Kidney capillary endothelial cell (primary cell): ENCODE results near the gene LCTL.

Experiments used
- DNase-seq: peaks from one replicate; pipeline ENCODE4 v3.0.0-alpha.2; 2018; ENCODE audit warnings: low spot score

LCTL gene, protein sequence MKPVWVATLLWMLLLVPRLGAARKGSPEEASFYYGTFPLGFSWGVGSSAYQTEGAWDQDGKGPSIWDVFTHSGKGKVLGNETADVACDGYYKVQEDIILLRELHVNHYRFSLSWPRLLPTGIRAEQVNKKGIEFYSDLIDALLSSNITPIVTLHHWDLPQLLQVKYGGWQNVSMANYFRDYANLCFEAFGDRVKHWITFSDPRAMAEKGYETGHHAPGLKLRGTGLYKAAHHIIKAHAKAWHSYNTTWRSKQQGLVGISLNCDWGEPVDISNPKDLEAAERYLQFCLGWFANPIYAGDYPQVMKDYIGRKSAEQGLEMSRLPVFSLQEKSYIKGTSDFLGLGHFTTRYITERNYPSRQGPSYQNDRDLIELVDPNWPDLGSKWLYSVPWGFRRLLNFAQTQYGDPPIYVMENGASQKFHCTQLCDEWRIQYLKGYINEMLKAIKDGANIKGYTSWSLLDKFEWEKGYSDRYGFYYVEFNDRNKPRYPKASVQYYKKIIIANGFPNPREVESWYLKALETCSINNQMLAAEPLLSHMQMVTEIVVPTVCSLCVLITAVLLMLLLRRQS

DNA sequence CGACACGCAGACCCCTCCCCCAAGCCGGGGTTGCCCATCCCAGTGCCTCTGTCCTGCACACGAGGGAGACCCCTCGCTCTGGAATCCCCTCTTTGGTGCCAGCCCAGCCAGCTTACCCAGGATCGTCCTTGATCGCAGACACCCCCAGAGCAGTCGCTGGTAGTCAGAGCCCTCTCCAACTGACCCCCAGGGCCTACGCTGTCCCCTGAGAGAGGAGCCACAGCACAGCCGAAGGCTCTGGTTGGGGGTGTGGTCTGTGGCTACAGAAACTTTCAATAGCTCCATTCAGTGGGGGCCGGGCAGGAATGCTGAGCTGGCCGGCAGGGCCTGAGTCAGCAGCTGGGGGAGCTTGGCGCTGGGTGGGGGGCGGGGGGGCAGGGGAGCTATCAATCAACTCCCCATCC lies at the start of gene LCTL:
Gene LCTL (minus strand): TSS at position 258 of the 404 bp plus-strand sequence. CDS start 633 bp downstream, outside the sequence.
- DNase-seq, result peak; percentile 26

DNA sequence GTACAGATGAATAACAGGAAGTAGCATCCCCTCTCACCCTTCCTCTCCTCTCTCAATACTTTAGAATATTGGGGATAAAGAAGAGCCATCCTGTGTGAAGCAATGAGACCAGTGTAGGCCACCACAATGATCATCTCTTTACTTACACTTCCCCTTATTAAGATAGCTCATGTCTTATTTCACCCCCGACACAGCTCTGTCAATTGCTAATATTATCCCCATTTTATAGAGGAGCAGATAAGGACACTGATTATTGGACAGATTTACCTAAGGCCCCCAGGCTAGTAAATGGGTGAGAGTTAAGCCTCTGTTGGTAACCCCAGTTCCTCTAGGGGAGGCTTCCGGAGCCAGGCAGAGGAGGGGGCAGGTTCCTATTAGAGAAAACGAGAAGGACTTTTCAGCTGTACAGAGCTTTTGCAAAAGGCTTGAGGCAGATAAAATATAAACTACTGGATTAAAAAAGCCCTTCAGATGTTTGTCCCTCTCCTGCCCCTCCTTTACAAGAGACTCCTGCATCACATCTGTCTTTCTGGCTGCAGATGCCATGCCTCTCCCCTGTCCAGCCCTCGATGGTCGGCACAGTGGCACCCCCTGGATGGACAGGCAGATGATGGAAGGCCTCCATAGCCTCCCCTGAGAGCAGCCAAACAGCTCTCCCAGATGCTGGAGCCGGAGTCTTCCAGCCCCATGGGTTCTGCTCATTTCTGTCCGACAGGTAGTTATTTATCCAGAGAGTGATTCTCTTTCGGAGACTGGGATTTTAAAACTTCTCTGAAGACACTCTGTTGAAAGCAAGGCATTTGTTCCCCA lies 49.4 kb upstream of the LCTL start:
- no peak for DNase-seq

DNA sequence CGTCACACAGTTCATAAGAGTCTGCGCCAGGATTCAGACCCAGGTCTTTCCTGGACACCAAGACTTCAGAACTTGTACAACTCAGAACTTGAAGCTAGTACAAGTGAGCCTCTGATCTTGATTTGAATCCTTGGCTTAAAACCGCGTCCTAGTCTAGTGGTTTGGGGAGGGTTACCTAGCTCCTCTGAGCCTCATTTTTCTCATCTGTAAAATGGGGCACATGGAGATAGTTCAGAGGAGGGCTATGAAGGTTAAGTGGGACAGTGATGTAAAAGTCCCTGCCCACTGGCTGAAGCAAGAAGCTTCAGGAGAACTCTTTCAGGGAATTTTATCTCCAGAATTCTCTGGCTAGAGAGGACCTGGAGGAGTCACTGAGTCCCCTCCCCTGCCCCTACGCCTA lies 48.7 kb upstream of the LCTL start:
- DNase-seq, result no peak

DNA sequence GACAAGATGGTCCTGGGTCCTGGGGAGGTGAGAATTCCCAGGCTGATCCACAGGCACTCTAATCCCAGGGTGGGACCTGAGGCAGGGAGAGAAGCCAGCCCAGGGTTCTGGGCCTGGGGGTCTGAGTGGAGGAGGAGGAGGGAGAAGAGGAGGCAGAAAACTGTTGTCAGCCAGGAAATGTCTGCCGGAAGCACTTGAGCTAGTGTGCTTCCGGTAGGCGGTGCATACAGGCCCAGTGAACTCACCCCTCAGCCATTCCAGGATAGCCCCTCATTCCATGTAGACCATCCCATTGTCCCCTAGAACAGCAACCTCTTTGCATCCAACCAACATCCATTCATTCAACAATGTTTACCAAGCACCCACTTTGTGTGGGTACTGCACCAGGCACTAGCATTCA lies 47.9 kb upstream of the LCTL start:
- DNase-seq, result peak; percentile 89

DNA sequence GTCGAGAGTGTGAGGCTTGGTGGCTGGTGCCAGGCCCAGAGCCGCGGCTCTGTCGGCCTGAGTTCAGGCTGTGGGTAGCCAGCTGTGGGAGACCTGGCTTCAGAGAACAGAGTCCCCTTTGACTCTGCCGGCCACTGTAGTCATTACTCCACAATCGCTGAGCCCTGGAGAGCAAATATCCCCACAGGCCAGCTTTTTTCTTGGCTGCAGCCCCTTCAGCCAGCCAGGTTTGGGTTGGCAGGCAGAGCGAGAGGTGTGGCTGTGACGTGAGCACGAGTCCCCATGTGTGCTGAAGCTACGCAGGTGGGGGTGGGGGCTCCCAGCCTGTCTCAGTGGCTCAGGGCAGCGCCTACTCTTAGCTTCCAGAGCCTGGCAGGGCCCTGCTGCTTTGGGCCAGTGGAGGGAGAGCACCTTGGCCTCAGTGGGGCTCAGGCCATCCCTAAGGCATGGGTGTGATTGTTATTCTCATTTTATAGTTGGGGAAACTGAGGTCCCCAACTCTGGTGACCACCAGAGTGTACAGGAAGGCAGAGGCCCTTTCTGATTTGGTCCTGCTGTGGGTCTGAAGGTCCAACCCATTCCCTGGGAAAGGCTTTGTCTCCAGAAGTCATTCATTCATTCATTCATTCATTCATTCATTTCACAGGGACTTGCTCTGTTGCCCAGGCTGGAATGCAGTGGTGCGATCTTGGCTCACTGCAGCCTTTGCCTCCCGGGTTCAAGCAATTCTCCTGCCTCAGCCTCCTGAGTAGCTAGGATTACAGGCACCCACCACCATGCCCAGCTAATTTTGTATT lies 45.7 kb upstream of the LCTL start:
- no peak for DNase-seq

DNA sequence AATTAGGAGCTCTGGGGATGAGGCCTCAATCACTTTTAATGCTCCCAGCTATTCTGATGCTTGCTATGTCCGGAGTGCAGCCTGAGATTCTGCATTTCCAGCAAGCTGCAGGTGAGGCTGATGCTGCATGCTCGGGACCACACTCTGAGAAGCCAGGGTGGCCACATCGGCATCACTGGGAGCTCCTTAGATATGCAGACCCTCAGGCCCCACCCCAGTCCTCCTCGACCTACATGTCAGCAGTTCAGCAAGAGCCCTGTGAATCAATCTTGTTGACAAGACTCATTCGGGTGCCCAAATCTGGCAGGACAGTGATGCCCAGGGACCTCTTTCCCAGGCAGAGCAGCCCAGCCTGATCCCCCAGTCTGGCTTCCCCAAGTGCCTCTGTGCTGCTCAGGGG lies 44.1 kb upstream of the LCTL start:
- no peak for DNase-seq

DNA sequence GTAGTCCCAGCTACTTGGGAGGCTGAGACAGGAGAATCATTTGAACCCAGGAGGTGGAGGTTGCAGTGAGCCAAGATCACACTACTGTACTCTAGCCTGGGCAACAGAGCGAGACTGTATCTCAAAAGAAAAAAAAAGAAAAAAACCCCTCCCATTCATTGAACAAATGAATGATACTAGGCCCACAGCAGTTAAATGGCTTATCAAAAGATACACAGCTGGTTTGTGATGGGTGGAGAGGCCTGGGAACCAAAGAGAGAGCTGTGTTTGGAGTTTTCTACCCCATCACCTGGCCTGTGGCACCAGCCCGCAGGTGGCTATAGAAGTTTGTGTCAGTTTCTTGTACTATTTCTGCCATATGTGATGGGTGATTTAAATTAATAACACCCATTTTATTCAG lies 43.1 kb upstream of the LCTL start:
- no peak for DNase-seq

DNA sequence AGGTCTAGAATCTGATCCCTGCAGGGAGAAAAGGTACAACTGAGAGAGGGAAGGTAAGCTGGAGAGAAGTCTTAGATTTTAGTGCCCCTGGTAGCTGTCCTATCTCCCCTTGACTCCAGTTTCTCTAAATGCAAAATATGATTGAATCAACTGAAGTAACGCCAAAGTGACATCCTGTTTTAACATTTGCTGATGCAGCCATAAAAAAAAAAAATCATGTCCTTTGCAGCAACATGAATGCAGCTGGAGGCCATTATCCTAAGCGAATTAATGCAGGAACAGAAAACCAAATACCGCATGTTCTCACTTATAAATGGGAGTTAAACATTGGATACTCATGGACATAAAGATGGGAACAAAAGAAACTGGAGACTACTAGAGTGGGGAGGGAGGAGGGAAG lies 42.4 kb upstream of the LCTL start:
- DNase-seq, result no peak

DNA sequence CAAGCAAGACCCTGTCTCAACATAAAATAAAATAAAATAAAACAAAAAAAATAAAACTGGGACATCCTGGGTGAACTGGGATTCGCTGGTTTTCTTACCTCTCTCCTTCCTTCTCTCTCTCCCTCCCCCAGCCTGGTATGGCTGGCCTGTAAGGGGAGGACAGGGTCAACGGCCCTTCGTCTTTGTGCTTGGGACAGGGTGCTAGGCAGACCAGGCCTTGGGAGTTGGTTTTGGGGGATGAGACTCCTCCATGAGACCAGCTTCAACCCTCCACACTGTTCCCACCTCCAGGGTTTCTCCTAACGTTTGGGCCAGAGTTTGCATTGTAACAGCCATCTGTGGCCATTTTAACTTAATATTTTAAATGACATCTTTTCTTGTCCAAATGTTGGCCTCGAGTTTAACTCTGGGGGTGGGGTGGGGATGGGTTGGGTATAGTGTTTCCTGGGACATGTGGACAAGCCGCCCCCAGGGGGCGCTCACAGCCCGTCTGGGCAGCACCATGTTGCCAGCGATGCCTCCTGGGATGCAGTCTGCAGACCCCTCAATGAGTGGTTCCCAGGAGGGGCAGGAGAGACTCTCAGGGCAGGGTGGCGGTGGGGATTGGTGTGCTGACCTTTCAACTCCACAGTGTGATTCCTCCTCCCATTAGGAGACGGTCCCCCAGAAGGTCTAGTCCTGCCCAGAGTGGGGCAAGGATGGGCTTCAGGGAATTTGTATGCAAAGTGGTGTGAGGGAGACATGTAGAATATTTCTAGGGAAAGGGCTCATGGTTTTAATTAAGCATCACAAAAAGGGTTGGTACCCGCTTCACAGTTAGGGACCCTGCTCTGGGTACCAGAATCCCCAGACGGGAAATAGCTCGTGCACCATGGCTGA lies 37.7 kb upstream of the LCTL start:
- peak; percentile 73 for DNase-seq

DNA sequence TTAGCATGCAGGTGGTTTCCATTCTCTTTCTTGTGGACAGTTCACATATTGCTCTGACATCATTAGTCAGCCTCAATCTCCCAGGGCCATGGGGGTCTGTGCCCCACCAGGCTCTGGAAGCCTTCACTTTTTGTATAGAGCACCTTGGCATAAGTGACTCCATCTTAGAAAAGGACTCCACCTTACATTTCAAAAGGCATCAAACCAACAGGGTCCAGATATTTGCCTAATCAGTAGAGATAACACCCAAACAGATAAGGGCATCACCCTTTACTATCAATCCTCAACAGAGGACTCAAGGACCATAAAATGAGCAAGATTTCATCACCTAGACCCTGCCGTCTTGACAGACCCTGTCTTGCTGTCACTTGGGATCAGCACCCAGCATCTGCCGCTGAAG lies 35.7 kb upstream of the LCTL start:
- DNase-seq, result no peak

DNA sequence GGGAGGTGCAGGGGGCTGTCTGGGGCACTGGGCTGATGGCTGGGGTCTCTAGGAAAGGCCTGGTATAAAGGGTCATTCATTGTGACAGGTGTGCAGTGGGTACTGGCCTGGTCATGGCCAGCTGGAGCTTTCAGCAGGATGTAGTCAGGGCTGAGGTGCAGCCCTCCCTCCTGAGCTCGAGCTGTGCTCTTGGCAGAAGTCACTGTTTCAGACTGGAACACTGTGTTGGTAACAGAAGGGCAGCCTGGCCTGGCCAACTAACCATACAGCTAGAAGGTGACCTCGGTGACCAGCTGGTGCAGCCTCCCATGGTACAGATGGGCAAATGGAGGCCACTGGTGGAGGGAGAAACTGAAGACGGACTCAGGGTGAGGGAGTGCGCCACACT lies 34.4 kb upstream of the LCTL start:
- no peak for DNase-seq

DNA sequence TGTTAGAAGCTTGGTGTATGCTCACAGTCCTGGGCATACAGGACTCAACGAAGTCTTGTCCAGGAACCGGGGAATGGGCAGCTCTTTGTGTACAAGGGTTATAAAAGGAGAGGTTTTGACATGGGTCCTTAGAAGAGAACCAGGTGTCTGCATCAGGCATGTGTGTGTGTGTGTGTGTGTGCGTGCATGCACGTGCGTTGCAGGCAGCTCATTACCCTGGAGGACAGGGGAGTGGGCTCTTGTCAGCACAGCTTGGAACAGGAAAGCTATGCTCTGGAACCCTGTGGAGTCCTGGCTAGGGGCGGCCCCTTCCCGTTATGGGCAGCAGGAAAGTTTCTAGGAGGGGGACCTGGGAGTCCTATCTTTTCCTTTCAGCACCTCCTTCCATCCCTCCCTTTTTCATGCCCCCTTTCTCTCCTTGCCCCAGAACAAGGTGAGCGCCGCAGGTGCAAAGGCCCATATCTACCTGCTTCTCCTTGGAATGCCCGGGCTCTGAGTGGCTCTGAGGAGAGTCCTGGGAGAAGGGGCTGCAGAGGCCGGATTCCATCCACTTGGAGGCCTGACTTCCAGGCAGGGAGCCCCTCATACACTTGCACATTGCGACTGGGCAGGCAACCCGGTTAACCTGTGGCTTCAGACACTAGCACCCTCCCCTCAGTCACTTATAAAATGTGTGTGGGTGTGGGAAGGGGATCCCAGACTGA lies 33.9 kb upstream of the LCTL start:
- no peak for DNase-seq

DNA sequence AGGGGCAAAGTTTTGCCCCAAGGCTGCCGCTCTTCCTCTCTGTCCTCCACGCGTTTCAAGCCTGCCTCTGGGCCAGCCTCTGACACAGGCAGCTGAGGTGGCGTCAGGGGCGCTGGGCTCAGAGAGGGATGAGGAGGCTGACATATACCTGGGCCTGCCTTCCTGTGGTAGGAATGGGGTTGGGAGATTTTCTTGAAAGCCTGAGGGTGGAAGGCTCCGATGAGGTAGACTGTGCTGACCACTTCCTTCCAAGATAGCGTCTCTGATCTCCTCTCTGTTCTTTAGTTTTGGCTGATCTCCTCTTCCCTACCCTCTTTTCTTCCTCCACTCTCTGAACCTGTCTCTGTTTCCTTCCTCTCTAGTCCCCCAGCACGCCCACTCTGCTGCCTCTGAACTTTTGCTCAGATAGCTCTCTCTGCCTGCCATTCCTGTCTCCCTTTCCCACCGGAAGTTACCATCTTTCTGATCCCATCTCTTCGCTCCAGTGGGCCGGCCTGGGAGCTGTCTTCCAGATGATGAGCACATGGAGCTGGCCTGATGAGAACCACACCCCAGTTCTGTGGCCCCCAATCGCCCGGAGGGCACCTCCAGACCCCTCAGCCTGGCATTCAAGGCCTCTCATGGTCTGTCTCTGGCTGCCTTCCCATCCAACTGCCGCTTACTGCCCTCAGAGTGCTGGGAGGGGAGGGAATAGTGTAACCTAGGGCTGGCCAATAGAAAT lies 32.5 kb upstream of the LCTL start:
- no peak for DNase-seq

DNA sequence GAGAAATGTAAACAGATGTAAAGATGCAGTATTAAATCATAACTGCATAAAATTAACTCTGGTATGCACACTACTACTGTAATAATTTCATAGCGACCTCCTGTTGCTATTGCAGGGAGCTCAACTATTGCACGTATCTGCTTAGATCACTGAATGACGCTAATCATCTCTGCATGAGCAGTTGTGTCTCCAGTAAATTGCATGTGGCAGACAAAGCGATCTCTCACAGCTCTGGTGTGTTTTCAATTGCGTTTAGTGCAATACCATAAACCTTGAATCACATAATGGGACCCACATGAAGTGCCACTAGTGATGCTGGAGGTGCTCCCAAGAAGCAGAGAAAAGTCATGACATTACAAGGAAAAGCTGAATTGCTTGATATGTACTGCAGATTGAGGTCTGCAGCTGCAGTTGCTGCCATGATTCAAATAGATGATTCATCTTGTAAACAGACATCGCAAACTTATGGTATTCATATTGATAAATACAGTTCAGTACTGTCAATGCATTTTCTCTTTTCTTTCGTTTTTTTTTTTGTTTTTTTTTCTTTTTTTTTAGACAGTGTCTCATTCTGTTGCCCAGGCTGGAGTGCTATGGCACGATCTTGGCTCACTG lies 30.2 kb upstream of the LCTL start:
- no peak for DNase-seq

DNA sequence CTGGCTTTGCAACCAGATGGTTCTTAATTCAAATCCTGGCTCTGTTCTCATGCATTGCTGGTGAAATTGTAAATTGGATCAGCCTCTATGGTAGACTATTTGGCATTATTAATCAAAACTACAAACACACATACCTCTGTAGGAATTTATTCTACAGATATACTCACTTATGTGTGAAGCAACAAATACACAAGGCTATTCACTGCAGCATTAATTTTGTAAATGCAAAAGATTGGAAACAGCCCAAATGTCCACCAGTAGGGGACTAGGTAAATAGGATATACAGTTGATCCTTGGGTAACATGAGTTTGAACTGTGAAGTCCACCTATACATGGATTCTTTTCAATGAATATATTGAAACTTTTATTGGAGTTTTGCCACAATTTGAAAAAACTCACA lies 29.5 kb upstream of the LCTL start:
- DNase-seq, result no peak

DNA sequence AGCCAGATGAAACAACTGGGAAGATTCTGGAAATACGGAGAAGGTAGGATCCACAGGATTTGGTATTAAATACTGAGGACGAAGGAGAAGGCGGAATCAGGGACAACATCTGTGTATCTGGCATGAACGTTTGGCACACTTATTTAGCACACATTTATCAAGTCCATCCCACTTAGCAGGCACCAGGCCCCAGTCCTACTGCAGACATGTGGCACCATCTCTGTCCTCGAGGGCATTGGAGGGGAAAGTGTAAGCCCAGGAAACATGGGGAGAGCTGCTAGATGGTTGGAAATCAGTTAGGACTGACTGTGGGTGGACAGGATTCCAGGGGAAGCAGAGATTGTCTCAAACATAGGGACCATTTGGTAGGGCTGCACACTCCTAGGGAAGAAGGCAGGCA lies 29.0 kb upstream of the LCTL start:
- DNase-seq, result no peak

DNA sequence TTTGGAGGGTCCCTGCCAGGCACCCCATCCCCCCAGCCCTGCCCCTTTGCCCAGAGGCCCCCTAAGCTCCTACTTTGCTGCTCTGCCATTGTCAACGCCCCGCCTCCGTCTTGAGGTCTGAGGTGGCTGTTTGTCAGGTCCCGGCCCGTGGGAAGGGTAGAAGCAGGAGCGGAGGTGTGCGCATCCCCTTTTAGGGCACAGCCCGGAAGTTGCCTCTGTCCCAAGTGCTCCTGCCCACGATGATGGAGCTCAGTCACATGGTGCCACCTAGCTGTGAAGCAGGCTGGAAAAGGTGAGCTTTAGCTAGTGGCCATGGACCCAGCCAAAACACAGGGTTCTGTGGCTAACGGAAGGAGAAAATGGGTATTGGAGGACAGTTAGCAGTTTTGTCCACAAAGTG lies 28.5 kb upstream of the LCTL start:
- no peak for DNase-seq

DNA sequence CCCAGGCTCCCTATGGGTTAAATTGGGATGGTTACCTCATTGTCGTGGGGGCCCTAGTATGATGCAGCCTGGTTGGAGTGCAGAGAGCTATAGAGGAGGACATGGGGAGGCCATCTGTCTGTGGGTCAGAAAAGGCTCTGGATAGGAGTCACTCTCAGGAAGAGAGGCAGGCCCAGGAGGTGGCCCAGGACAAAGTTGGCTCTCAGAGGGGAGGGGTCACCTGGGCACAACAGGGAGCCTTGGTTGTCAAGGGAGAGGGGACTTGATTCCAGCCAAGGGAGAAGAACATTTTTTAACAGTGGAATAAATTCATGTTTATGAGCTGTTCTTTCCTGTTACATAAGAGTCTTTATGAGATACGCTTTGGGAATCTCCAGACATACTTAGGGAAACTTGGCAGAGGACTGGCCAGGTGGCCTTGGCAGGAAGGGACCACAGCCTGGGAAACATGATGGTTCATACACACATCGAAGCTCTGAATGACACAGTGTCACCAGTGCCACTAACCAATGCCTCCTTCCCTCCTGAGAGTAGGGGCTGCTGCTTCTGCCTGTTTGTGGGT lies 27.5 kb upstream of the LCTL start:
- DNase-seq, result no peak
